HepG2 (cell line): ENCODE measurements around the gene FBXL12. TPM values are rescaled to one million over a fixed set of nuclear protein-coding genes. Genes with fewer than 3 reads are reported as not detected.
A peak's percentile ranks its signal among the peaks of the same experiment; 100 is the strongest.

Experiments used
- FOSL2 ChIP-seq: sonication (generic); formaldehyde crosslinking; IDR thresholded peaks from 2 replicates; pipeline ENCODE4 v1.4.0; 2020; ENCODE audit warnings: missing genetic modification reagents
- FOXC1 ChIP-seq: sonication (generic); formaldehyde crosslinking; IDR thresholded peaks from 2 replicates; pipeline ENCODE4 v1.8.0; 2022; ENCODE audit warnings: mild to moderate bottlenecking, missing genetic modification reagents, borderline replicate concordance
- MAFF ChIP-seq: IDR thresholded peaks from 2 replicates; pipeline ENCODE4 v1.6.1; 2011; ENCODE audit warnings: low read depth, low read length, improper control_type of control experiment
- MXD4 ChIP-seq: IDR thresholded peaks from 2 replicates; pipeline ENCODE4 v1.6.1; 2016; ENCODE audit warnings: mild to moderate bottlenecking, missing biosample characterization, missing genetic modification reagents
- NCOR1 ChIP-seq: fragments of 200-600 bp; sonication (generic); IDR thresholded peaks from 2 replicates; pipeline ENCODE4 v1.7.0; 2017; ENCODE audit warnings: antibody characterized with exemption, low read length, borderline replicate concordance
- RXRA ChIP-seq: sonication (generic); formaldehyde crosslinking; IDR thresholded peaks from 2 replicates; pipeline ENCODE4 v1.5.1; 2020; ENCODE audit warnings: missing genetic modification reagents
- SRSF4 ChIP-seq: fragments of 200-400 bp; formaldehyde crosslinking; IDR thresholded peaks from one replicate; pipeline ENCODE4 v1.6.1; 2018; ENCODE audit warnings: mild to moderate bottlenecking, low read depth, low read length, moderate library complexity; ENCODE audit not compliant: poor library complexity, severe bottlenecking
- STAT6 ChIP-seq: sonication (generic); formaldehyde crosslinking; IDR thresholded peaks from 2 replicates; pipeline ENCODE4 v1.4.0; 2020; ENCODE audit warnings: missing genetic modification reagents, mild to moderate bottlenecking, borderline replicate concordance
- SYNCRIP ChIP-seq: fragments of 200-400 bp; formaldehyde crosslinking; IDR thresholded peaks from 2 replicates; pipeline ENCODE4 v1.6.1; 2018; ENCODE audit warnings: mild to moderate bottlenecking, low read depth, low read length; ENCODE audit not compliant: insufficient read depth
- TCF7 ChIP-seq: sonication (generic); IDR thresholded peaks from 2 replicates; pipeline ENCODE4 v1.6.1; 2016; ENCODE audit warnings: antibody characterized with exemption, low read depth
- ZNF383 ChIP-seq: sonication (generic); formaldehyde crosslinking; IDR thresholded peaks from 2 replicates; pipeline ENCODE4 v1.4.0; 2020; ENCODE audit warnings: missing genetic modification reagents, mild to moderate bottlenecking, borderline replicate concordance
- ZNF883 ChIP-seq: sonication (generic); formaldehyde crosslinking; IDR thresholded peaks from 2 replicates; pipeline ENCODE4 v1.5.1; 2020; ENCODE audit warnings: mild to moderate bottlenecking, missing genetic modification reagents; ENCODE audit errors: not compliant biosample characterization
- polyA plus RNA-seq, 8 experiments: library from polyadenylated mRNA; depleted of rRNA in 3 of 8; stranded (reverse) in 7 of 8; unstranded in 1 of 8; fragments of >200 nt; fragmentation: Illumina TruSeq in 4 of 8; extraction: Trizol in 4 of 8; gene quantifications; 2 replicates each; pipeline versions ENCODE4 v1.2.1 to v1.2.3, GENCODE V29; 2011 to 2016; ENCODE audit warnings: low read depth in 4 of 8, missing spikeins in 1 of 8, mixed read lengths in 1 of 8; ENCODE audit not compliant: insufficient read depth in 1 of 8
- total RNA-seq, 5 experiments: library from RNA; depleted of rRNA; stranded (reverse); fragments of >200 nt; fragmentation: Illumina TruSeq; extraction: Trizol; gene quantifications; 2 replicates each; pipeline ENCODE4 v1.2.3, GENCODE V29; 2016; ENCODE audit warnings: low read depth in 1 of 5
- TF ChIP-seq, protein P1 (sequence below): sonication (generic); formaldehyde crosslinking; conservative IDR thresholded peaks from 2 replicates; pipeline ENCODE4 v1.4.0; 2020; ENCODE audit warnings: mild to moderate bottlenecking, missing genetic modification reagents, moderate library complexity
- TF ChIP-seq, protein P2 (sequence below): sonication (generic); formaldehyde crosslinking; IDR thresholded peaks from 2 replicates; pipeline ENCODE4 v1.5.0; 2020; ENCODE audit warnings: mild to moderate bottlenecking, missing genetic modification reagents
- TF ChIP-seq, protein P3 (sequence below): sonication (generic); formaldehyde crosslinking; IDR thresholded peaks from 2 replicates; pipeline ENCODE4 v1.4.0; 2020; ENCODE audit warnings: missing genetic modification reagents, mild to moderate bottlenecking, borderline replicate concordance

The FBXL12 gene
- total and polyA plus RNA-seq, 2 of the 13 experiments (the other 11 are each of a cell fraction or from before 2014, with no cell fraction given), result 20.4 to 23.1 TPM

- TF ChIP-seq, protein P1, sequence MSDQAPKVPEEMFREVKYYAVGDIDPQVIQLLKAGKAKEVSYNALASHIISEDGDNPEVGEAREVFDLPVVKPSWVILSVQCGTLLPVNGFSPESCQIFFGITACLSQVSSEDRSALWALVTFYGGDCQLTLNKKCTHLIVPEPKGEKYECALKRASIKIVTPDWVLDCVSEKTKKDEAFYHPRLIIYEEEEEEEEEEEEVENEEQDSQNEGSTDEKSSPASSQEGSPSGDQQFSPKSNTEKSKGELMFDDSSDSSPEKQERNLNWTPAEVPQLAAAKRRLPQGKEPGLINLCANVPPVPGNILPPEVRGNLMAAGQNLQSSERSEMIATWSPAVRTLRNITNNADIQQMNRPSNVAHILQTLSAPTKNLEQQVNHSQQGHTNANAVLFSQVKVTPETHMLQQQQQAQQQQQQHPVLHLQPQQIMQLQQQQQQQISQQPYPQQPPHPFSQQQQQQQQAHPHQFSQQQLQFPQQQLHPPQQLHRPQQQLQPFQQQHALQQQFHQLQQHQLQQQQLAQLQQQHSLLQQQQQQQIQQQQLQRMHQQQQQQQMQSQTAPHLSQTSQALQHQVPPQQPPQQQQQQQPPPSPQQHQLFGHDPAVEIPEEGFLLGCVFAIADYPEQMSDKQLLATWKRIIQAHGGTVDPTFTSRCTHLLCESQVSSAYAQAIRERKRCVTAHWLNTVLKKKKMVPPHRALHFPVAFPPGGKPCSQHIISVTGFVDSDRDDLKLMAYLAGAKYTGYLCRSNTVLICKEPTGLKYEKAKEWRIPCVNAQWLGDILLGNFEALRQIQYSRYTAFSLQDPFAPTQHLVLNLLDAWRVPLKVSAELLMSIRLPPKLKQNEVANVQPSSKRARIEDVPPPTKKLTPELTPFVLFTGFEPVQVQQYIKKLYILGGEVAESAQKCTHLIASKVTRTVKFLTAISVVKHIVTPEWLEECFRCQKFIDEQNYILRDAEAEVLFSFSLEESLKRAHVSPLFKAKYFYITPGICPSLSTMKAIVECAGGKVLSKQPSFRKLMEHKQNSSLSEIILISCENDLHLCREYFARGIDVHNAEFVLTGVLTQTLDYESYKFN (CRISPR knock-in tag), result peak; percentile 47
- TF ChIP-seq NCOR1, result peak; percentile 37; the same call in 1 of the 2 replicates
- TF ChIP-seq, protein P2, sequence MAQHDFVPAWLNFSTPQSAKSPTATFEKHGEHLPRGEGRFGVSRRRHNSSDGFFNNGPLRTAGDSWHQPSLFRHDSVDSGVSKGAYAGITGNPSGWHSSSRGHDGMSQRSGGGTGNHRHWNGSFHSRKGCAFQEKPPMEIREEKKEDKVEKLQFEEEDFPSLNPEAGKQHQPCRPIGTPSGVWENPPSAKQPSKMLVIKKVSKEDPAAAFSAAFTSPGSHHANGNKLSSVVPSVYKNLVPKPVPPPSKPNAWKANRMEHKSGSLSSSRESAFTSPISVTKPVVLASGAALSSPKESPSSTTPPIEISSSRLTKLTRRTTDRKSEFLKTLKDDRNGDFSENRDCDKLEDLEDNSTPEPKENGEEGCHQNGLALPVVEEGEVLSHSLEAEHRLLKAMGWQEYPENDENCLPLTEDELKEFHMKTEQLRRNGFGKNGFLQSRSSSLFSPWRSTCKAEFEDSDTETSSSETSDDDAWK, result no peak
- TF ChIP-seq RXRA (CRISPR knock-in tag), result peak; percentile 26; the same call in 1 of the 2 replicates
- no peak for TF ChIP-seq SYNCRIP
- TF ChIP-seq FOSL2 (CRISPR knock-in tag), result peak; percentile 38; the same call in 1 of the 2 replicates
- TF ChIP-seq STAT6, result no peak; the same call in 1 of the 2 replicates
- TF ChIP-seq TCF7, result peak; percentile 24; the same call in 1 of the 2 replicates
- no peak for TF ChIP-seq SRSF4
- TF ChIP-seq MAFF, result no peak
- TF ChIP-seq, protein P3, sequence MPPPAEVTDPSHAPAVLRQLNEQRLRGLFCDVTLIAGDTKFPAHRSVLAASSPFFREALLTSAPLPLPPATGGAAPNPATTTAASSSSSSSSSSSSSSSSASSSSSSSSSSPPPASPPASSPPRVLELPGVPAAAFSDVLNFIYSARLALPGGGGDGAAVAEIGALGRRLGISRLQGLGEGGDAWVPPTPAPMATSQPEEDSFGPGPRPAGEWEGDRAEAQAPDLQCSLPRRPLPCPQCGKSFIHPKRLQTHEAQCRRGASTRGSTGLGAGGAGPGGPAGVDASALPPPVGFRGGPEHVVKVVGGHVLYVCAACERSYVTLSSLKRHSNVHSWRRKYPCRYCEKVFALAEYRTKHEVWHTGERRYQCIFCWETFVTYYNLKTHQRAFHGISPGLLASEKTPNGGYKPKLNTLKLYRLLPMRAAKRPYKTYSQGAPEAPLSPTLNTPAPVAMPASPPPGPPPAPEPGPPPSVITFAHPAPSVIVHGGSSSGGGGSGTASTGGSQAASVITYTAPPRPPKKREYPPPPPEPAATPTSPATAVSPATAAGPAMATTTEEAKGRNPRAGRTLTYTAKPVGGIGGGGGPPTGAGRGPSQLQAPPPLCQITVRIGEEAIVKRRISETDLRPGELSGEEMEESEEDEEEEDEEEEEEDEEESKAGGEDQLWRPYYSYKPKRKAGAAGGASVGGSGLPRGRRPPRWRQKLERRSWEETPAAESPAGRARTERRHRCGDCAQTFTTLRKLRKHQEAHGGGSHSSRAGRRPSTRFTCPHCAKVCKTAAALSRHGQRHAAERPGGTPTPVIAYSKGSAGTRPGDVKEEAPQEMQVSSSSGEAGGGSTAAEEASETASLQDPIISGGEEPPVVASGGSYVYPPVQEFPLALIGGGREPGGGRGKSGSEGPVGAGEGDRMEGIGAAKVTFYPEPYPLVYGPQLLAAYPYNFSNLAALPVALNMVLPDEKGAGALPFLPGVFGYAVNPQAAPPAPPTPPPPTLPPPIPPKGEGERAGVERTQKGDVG (CRISPR knock-in tag), result no peak
- no peak for TF ChIP-seq ZNF883 (CRISPR knock-in tag)
- no peak; the same call in 1 of the 2 replicates for TF ChIP-seq FOXC1 (CRISPR knock-in tag)
- peak; percentile 85; the same call in 1 of the 2 replicates for TF ChIP-seq MXD4 (CRISPR knock-in tag)
- TF ChIP-seq ZNF383 (CRISPR knock-in tag), result no peak
Observed at GRCh38 chr19:9827289-9828238, 8.7 kb upstream of the FBXL12 start, which contains the start of gene UBL5 (continued).
